ENCODE results near the gene GPATCH1. TPM values are rescaled to one million over a fixed set of nuclear protein-coding genes. Genes with fewer than 3 reads are reported as not detected.

The GPATCH1 gene
- total and polyA plus RNA-seq, 2 of the 8 experiments (the other 6 are each of a cell fraction or from before 2014, with no cell fraction given) = 4.3 to 8.2 TPM

- TF ChIP-seq SAP30 (IDR thresholded peaks at IDR 0.05; ENCODE audit: insufficient read depth, insufficient replicate concordance, low read length) (no peak), KDM1A (IDR thresholded peaks at IDR 0.05; ENCODE audit: borderline replicate concordance, low read length) (no peak), RBBP5 (IDR thresholded peaks at IDR 0.05; ENCODE audit: borderline replicate concordance, low read depth, low read length) (no peak), PHF8 (conservative IDR thresholded peaks at IDR 0.05; ENCODE audit: low read depth, low read length) (no peak), MAX (IDR thresholded peaks at IDR 0.05) (no peak), CTCF (IDR thresholded peaks at IDR 0.05; ENCODE audit: control extremely low read depth in 1 of 3, insufficient read depth in 1 of 3, low read depth in 1 of 3, low read length in 3 of 3) (no peak), SP1 (IDR thresholded peaks at IDR 0.05; ENCODE audit: low read depth, low read length) (no peak), YY1 (IDR thresholded peaks at IDR 0.05; ENCODE audit: low read depth, low read length) (no peak)
These were observed 65.2 kb downstream of the GPATCH1 start (continued) for GRCh38 chr19:33146209-33146608.
